Fibroblast of the conjunctiva (primary cell): Measurements from ENCODE around the gene ABCB9.

ENCODE experiments used
- DNase-seq: peaks from one replicate; pipeline ENCODE4 v3.0.0-alpha.2; 2010; ENCODE audit warnings: low read depth

The ABCB9 gene

DNA sequence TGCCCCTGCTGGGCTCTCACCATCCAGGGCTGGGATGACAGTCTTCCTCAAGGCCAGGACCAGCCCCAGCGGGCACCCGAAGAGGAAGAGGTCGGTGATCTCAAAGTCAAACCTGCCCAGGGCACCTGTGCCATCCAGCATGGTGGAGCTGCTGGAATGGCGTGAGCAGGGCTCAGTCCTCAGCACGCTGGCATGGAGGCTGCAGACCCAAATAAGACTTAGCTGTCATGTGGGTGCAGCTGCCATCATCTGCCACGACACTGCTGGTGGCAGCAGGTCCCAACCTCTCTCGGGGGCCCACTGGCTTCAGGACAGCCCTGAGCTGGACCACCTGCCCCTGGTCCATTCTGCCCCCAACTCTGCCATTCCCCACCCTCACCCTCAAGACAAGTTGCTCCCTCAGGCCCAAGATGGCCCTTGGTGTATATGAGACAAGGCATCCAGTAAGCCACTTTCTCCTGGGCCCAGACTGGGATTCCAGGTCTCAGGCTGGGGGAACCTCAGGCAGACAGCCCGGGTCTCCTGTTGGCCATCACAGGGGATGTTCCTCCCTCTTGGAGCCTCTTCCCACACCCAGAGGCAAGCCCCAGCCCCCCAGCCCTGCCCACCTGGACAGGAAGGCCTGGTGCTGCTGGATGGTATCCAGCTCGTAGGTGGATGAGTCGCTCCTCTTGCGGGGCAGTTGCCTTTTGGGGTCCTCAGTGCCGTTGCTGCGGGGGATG is 28.7 kb upstream of the ABCB9 start:
- DNase-seq = no peak

GRCh38 chr12:122994140-122994675 is 27.9 kb upstream of the ABCB9 start:
- DNase-seq = no peak

DNA sequence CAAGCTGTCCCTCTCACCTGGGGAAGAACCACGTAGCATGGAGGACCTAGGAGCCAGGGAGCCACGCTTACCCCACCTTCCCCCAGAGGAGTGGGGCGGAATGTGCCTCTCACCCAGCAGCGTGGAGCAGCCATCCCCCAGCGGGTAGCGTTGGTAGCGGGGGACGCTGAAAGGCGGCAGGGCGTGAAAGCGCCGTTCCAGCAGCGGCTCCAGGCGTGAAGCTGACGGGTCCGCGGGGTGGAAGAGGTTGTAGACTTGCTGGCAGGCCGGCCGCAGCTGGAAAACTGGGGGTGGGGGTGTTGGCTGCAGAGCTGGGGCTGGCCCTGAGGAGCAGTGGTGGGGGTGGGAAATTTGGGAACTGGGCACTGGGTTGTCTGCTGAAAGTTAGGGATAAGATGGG is 26.1 kb upstream of the ABCB9 start:
- no peak for DNase-seq

DNA sequence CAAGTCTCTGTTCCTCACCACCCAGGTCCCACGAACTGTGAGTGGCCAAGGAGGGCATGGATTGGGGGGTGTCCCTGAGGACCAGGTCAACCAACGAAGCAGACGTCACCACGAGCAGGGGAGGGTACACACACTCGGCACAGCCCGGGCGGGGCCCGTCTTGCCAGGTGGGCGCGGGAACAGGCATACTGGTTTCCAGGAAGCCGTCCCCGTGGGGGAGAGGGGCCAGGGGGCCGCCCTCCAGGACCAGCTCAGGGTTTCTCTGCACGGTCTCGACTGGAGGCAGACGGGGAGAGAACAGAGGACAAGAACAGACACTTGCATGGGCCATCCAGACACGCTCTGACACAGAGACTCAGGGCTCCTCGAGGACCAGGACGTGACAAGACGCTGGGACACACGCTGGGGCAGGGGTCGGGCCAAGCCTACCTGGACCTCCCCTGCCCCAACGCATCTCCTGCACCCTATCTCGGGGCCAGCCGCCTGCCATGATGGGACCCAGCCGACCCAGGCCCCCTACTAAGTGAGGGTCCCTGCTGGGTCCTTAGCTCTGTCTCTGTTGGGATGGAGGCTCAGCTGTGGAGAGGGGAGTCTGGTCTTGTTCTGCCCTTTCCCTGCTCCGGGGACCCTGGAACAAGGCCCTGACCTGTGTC is 25.5 kb upstream of the ABCB9 start:
- no peak for DNase-seq

GRCh38 chr12:122990961-122991622 is 24.8 kb upstream of the ABCB9 start:
- no peak for DNase-seq

DNA sequence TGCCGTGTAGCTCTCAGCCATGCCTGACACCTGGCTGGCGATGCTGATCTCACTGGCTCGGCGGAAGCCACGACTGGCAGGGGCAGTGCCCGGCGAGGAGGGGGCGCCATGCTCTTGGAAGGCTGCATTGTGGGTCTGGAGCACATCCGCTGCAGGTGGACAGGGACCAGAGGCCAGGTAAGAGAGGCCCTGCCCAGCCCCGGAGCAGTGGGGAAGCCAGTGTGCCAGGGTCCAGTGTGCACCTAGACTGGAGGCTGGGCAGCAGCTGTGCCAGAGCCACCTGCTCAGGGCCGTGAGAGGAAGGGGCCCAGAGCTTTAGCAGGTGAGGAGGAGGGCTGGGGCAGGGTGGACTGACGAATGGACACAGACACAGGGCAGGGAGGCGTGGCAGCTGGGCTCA is 24.3 kb upstream of the ABCB9 start:
- DNase-seq = no peak

GRCh38 chr12:122989874-122990419 is 23.7 kb upstream of the ABCB9 start:
- no peak for DNase-seq

GRCh38 chr12:122989225-122989839 is 23.1 kb upstream of the ABCB9 start:
- no peak for DNase-seq

- DNase-seq = no peak
Measured at GRCh38 chr12:122988612-122989212, 22.4 kb upstream of the ABCB9 start.

DNA sequence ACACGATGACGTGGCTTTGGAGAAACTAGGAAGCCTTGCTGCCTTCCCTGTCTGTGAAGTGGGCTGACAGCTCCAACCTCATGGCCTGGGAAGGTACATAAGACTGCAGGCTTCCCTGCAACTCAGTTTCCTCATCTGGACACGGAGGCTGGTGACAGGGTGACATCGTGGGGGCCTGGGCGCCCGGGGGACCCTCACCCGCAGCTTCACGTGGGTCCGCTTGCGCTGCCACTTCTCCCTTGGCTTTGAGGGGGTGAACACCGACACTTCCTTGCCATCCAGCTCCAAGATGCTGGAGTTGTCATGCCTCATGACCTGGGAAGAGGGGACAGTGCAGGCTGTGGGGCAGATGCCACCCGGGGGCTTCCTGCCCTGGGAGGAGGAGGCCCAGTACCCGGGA is 21.8 kb upstream of the ABCB9 start:
- DNase-seq = no peak

GRCh38 chr12:122987086-122987951 is 21.1 kb upstream of the ABCB9 start:
- DNase-seq = no peak

GRCh38 chr12:122986258-122986871 is 20.1 kb upstream of the ABCB9 start:
- no peak for DNase-seq

- DNase-seq = no peak
Measured at GRCh38 chr12:122985338-122986257, 19.3 kb upstream of the ABCB9 start.

DNA sequence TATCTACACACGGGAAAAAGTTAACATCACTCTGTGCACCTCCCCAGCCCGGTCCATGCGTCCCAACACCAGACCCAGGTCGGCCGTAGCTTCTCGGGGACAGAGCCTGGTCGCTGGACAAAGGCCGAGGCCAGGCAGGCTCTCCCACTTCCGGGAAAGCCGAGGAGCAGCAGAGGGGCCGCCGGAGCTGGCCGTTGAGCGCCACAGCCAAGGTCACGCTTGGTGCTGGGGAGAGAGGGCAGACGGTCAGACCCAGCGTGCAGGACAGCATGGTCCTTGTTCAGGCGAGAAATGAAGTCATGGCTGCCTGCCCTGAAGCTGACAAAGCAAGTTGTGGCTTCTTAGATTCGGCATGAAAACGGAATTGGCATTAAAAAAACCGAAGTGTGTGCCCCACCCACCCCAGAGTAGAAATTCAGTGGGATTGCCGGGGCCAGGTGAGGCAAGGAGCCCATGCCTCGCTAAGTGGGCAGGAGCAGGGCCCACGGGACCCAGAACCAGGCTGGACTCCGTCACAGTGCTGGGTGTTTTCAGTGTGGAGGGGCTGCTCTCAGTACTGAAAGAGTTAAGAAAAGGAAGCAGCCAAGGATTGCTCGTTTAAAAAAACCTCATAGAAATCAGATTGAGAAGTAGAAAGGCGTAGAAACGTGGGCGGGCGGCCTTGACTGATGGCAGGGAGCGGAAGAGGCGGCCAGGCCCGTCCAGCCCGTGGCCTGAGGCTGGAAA is 18.5 kb upstream of the ABCB9 start:
- DNase-seq = no peak

- no peak for DNase-seq
Measured at GRCh38 chr12:122983789-122984515, 17.7 kb upstream of the ABCB9 start.

DNA sequence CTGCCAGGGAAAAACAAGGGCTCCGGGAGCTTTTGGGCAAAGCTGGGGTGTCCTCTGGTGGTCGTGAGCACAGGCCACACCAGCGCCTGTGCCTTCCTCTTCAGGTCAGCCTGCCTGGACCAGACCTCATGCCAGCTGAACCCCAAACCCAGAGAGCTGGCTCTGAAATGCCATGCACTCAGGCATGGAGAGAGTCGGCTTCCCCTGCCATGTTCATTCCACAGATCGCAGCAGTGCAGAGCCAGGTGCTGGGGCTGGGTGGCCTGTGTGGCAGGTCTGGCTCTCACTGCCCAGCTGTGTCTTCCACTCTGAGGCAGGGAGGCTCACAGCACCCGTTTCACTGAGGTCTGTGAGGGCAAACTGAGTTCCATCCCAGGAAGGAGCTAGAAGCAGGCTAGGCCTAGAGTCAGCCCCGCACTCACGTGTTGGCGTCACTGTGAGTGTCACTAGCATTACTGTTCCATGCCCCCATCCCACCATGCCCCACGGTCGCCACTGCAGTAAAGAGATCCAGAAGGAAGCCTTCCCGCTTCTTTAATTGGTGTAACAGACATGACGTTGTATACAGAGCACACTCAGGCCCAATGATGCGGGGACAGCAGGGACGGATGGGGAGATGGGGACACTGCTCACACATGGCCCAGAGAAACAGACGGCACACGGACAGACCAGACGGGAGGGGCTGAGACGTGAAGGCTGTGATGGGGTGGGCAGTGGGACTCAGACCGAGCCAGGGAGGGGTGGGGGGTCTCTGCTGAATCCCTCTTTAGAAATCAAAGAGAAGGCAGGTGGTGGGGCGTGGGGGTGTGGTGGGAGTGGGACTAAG is 16.9 kb upstream of the ABCB9 start:
- no peak for DNase-seq

- no peak for DNase-seq
Measured at GRCh38 chr12:122982477-122982815, 16.2 kb upstream of the ABCB9 start.
